ENCODE measurements around the gene TXK.

The TXK gene

GRCh38 chr4:48119646-48120045, 14.4 kb downstream of the TXK start:
- Histone ChIP-seq H3K36me3 (ENCODE audit: control insufficient read depth, insufficient read depth, low read length) (no peaks in the 10 kb centered on the region), H2AFZ (no peak overlapping the region), H3K9me3 (ENCODE audit: control insufficient read depth, low read length) (no peaks in the 10 kb centered on the region), H3K4me2 (ENCODE audit: low read length) (no peak overlapping the region), H3K79me2 (no peaks in the 10 kb centered on the region), H3K9ac (no peak overlapping the region), H3K4me3 (ENCODE audit: low read depth, low read length) (no peak overlapping the region), H3K4me1 (peaks cover 26% of the 10 kb centered on the region), H3K27ac (peak overlapping the region; percentile 7), H3K27me3 (ENCODE audit: control insufficient read depth, insufficient read depth, low read length) (no peaks in the 10 kb centered on the region)
- no peak for TF ChIP-seq CTCF (IDR thresholded peaks at IDR 0.05)

- H3K27me3 ChIP-seq (ENCODE audit: control insufficient read depth, insufficient read depth, low read length), result no peaks in the 10 kb centered on the region
- no peak for TF ChIP-seq CTCF (IDR thresholded peaks at IDR 0.05)
- no peaks in the 10 kb centered on the region for H3K36me3 ChIP-seq (ENCODE audit: control insufficient read depth, insufficient read depth, low read length)
- H3K4me3 ChIP-seq (ENCODE audit: low read depth, low read length), result no peak overlapping the region
- H3K27ac ChIP-seq, result peak overlapping the region; percentile 6
- peak overlapping the region; percentile 28 for H3K4me2 ChIP-seq (ENCODE audit: low read length)
- no peaks in the 10 kb centered on the region for H3K79me2 ChIP-seq
- H3K4me1 ChIP-seq, result peaks cover 31% of the 10 kb centered on the region
- no peak overlapping the region for H3K9ac ChIP-seq
- no peaks in the 10 kb centered on the region for H3K9me3 ChIP-seq (ENCODE audit: control insufficient read depth, low read length)
- no peak overlapping the region for H2AFZ ChIP-seq
These were observed 16.0 kb downstream of the TXK start for GRCh38 chr4:48118081-48118480.

GRCh38 chr4:48116582-48116981, 17.5 kb downstream of the TXK start:
- peaks cover 25% of the 10 kb centered on the region for H3K4me1 ChIP-seq
- no peaks in the 10 kb centered on the region for H3K79me2 ChIP-seq
- H3K4me2 ChIP-seq (ENCODE audit: low read length), result no peak overlapping the region
- peak overlapping the region; percentile 1 for H2AFZ ChIP-seq
- H3K9ac ChIP-seq, result no peak overlapping the region
- no peaks in the 10 kb centered on the region for H3K9me3 ChIP-seq (ENCODE audit: control insufficient read depth, low read length)
- no peak for TF ChIP-seq CTCF (IDR thresholded peaks at IDR 0.05)
- no peaks in the 10 kb centered on the region for H3K36me3 ChIP-seq (ENCODE audit: control insufficient read depth, insufficient read depth, low read length)
- no peak overlapping the region for H3K27ac ChIP-seq
- H3K27me3 ChIP-seq (ENCODE audit: control insufficient read depth, insufficient read depth, low read length), result no peaks in the 10 kb centered on the region
- H3K4me3 ChIP-seq (ENCODE audit: low read depth, low read length), result no peak overlapping the region

GRCh38 chr4:48114412-48114811, 19.6 kb downstream of the TXK start:
- H3K36me3 ChIP-seq (ENCODE audit: control insufficient read depth, insufficient read depth, low read length), result no peaks in the 10 kb centered on the region

More at GRCh38 chr4:48114412-48114811, 19.6 kb downstream of the TXK start:
- no peak for TF ChIP-seq CTCF (IDR thresholded peaks at IDR 0.05)
- no peaks in the 10 kb centered on the region for H3K9me3 ChIP-seq (ENCODE audit: control insufficient read depth, low read length)
- no peak overlapping the region for H3K4me3 ChIP-seq (ENCODE audit: low read depth, low read length)
- no peaks in the 10 kb centered on the region for H3K79me2 ChIP-seq
- peaks cover 23% of the 10 kb centered on the region for H3K4me1 ChIP-seq
- H2AFZ ChIP-seq, result peak overlapping the region; percentile 62
- no peaks in the 10 kb centered on the region for H3K27me3 ChIP-seq (ENCODE audit: control insufficient read depth, insufficient read depth, low read length)
- H3K9ac ChIP-seq, result no peak overlapping the region
- peak overlapping the region; percentile 75 for H3K27ac ChIP-seq
- H3K4me2 ChIP-seq (ENCODE audit: low read length), result peak overlapping the region; percentile 25

Data from parathyroid adenoma (tissue), 2 donors.